ENCODE results near the gene C1QTNF2.

GRCh38 chr5:160387445-160387844 is 17.0 kb upstream of the C1QTNF2 start:
- TF ChIP-seq CTCF (conservative IDR thresholded peaks at IDR 0.05; ENCODE audit: low read depth, low read length) (no peak), EZH2 (IDR thresholded peaks at IDR 0.05; ENCODE audit: borderline replicate concordance, low read depth, low read length, poor library complexity, severe bottlenecking) (no peak)

All from A673 (cell line).